NB4 (cell line): Measurements from ENCODE around the gene PSMD13.

Experiments used
- MYC ChIP-seq: IDR thresholded peaks from 2 replicates; pipeline ENCODE4 v1.6.1; 2011; ENCODE audit warnings: low read depth, low read length
- POLR2A ChIP-seq: IDR thresholded peaks from 2 replicates; pipeline ENCODE4 v1.6.1; 2011; ENCODE audit warnings: mild to moderate bottlenecking; ENCODE audit not compliant: insufficient read length; ENCODE audit errors: extremely low read depth
- TF ChIP-seq, protein P1 (sequence below): IDR thresholded peaks from one replicate; pipeline ENCODE4 v1.5.1; 2012; ENCODE audit warnings: low read depth, low read length
- TF ChIP-seq, protein P2 (sequence below): IDR thresholded peaks from 2 replicates; pipeline ENCODE4 v1.6.1; 2011; ENCODE audit warnings: low read depth, low read length

- TF ChIP-seq, protein P1, sequence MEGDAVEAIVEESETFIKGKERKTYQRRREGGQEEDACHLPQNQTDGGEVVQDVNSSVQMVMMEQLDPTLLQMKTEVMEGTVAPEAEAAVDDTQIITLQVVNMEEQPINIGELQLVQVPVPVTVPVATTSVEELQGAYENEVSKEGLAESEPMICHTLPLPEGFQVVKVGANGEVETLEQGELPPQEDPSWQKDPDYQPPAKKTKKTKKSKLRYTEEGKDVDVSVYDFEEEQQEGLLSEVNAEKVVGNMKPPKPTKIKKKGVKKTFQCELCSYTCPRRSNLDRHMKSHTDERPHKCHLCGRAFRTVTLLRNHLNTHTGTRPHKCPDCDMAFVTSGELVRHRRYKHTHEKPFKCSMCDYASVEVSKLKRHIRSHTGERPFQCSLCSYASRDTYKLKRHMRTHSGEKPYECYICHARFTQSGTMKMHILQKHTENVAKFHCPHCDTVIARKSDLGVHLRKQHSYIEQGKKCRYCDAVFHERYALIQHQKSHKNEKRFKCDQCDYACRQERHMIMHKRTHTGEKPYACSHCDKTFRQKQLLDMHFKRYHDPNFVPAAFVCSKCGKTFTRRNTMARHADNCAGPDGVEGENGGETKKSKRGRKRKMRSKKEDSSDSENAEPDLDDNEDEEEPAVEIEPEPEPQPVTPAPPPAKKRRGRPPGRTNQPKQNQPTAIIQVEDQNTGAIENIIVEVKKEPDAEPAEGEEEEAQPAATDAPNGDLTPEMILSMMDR: no peak
- TF ChIP-seq POLR2A (no peak), MYC (no peak)
- TF ChIP-seq, protein P2, sequence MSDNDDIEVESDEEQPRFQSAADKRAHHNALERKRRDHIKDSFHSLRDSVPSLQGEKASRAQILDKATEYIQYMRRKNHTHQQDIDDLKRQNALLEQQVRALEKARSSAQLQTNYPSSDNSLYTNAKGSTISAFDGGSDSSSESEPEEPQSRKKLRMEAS: no peak
Observed at GRCh38 chr11:215581-216037, 21.2 kb upstream of the PSMD13 start.
